Cortex of kidney (tissue), 1 donor: Measurements from ENCODE around the gene ABCG5.

ENCODE experiments used
- DNase-seq: peaks from one replicate; lab custom pipeline; 2025; lab: John Stamatoyannopoulos, UW

Gene ABCG5

GRCh38 chr2:43806719-43807031 is 32.0 kb downstream of the ABCG5 start:
- no peak for DNase-seq

DNA sequence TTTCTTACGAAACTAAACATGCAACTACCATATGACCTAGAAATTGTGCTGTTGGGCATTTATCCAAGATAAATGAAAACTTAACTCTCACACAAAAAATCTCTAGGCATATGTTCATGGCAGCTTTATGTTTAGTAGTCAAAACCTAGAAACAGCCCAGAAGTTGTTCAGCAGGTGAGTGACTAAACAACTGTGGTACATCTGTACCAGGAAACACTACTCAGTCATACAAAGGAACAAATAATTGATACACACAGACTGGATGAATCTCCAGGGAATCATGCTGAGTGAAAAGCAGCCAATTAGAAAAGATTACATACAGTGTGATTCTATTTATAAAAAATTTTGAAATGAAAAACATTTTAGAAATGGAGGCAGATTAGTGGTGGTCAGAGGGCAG is 35.5 kb downstream of the ABCG5 start:
- no peak for DNase-seq

DNA sequence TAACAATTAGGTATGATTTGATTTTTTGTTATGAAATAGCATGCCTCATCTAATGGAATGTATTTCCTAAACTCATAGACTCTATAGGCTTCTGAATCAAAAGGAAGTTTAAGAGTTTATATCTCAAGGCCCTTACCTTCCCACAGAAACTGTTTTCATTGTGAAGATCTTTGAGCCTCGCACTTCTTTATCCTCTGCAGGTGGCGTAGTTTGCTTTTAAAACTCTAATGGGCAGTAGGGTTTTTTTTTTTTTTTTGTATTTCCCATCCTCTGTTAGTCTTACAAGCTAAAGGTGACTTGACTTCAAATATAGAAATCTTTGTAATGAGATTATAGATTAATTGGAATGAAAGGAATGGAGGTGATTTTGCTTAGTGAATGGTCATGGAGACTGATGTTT is 36.5 kb downstream of the ABCG5 start:
- DNase-seq: no peak

GRCh38 chr2:43800894-43801293 is 37.7 kb downstream of the ABCG5 start:
- no peak for DNase-seq

DNA sequence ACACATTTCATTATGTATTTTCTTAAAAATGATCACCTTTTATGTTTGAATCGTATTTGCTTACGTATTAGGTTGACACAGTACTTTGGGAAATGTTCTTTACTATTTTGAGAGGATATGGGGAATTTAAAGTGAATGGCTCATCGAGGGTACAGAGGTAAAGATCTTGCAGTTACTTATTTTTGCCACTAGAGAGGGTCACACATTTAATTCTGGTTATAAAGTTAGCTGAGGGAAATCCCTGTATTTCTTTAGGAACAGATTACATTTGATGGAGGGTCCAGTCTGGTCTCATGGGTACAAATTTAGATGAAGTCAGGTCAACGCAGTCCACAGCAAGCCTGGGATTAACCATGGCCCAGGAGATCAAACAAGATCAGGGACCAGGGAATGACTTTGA is 40.3 kb downstream of the ABCG5 start:
- no peak for DNase-seq

DNA sequence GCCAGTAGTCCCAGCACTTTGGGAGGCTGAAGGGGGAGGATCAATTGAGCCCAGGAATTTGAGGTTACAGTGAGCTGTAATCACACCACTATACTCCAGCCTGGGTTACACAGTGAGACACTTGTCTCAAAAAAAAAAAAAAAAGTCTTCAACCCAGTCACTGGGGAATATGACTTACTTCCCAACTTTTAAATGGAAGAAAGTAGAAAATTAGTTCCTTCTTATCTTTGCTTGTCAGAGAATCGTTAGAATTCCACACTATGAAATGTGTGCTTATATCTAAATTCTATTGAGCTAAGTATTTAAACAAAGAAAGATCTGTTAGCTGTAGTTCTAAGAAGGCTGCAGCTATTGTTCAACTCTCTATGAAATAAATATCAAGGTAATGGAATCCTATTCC is 42.4 kb downstream of the ABCG5 start:
- no peak for DNase-seq

- no peak for DNase-seq
Measured at GRCh38 chr2:43794956-43795355, 43.7 kb downstream of the ABCG5 start.

GRCh38 chr2:43792653-43793052 is 46.0 kb downstream of the ABCG5 start:
- no peak for DNase-seq

DNA sequence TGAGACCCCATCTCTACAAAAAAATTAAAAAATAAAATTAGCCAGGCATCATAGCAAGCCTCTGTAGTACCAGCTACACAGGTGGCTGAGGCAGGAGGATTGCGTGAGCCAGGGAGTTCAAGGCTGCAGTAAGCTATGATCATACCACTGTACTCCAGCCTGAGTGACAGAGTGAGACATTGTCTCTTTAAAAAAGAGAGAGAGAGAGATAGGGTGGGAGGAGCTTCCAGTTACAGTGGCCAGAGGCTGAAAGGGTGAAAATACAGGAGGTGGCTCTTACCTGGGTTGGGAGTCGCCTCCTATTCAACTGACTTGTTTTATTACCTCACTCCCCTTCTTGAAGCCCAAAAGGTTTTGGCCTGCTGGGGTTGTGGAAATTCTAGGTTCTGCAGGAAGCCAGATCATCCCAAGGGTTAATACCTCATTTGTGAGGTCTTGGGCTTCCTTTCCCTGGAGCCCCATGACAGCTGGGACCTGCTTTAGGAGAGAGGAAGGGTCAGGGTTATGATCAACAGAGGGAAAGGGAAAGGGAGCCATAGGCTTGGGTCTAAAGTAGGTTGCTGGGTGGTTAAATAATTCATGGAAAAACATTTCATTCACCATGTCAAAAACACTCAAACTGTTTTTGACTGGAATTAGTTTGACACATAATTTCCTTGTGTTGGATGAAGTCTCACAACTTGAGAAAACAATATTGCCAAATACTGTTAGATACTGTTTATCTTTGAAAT is 47.4 kb downstream of the ABCG5 start:
- no peak for DNase-seq

GRCh38 chr2:43790147-43790546 is 48.5 kb downstream of the ABCG5 start:
- DNase-seq: no peak

DNA sequence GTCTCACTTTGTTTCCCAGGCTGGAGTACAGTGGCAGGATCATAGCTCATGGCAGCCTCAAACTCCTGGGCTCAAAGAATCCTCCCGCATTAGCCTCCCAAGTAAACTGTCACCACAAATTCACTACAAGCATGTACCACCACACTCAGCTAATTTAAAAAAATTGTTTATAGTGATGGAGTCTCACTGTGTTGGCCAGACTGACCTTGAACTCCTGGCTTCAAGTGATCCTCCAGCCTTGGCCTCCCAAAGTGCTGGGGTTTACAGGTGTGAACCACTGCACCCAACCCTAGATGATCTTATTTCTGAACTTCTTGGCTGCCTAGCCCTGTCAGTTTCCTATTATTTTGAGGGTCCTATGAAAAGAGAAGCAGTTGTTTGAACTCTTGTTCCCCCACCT is 50.0 kb downstream of the ABCG5 start:
- no peak for DNase-seq

DNA sequence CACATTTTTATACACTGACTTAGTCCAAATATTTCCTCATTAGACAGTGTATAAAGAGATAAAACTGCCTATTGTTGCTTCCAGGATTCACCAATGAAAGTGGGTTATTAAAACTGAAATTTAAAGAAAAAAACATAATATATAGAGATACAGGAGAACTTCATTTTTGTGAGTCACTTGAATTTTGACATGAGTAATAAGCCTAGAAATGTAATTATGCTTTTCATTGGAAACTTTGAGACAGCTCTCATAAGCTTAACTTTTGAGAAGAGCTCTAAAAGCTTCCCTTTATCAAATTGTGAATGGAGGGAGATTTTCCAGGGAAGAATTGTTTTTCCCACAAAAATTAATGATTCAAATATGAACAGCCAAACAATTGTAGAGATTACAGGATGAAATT is 50.7 kb downstream of the ABCG5 start:
- DNase-seq: no peak

DNA sequence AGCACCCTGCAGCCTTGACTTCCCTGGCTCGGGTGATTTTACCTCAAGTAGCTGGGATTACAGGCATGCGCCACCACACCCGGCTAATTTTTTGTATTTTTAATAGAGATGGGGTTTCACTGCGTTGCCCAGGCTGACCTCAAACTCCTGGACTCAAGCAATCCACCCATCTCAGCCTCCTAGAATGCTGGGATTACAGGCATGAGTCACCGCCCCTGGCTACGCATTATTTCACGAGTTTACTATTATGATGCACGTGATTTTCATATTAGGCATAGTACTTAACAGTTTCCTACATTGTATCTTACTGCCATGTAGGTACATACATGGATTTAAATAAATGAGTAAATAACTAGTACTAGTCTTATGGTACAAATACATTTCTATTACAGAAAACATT is 60.4 kb downstream of the ABCG5 start:
- DNase-seq: no peak

GRCh38 chr2:43777306-43777926 is 61.2 kb downstream of the ABCG5 start:
- DNase-seq: no peak

- DNase-seq: no peak
Measured at GRCh38 chr2:43776324-43776723, 62.3 kb downstream of the ABCG5 start.

DNA sequence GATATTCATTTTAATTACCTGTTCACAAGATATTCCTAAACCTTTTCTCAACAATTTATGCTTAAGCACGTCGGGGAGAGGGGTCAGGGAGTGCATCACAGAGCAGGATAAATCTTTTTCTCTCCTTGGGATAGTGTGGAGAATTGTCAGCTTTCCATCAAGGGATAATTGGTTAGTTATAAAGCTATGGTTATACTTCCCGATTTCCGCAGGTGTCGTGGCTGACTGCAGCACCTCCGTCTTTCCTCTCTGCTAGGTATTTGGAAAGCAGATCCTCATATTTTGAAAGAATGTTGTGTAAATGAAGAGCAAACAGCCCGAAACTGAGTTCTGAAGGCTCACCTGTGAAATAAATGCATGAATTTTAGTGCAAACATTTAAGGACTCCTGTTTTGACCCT is 64.0 kb downstream of the ABCG5 start:
- DNase-seq: no peak

- peak; percentile 36 for DNase-seq
Measured at GRCh38 chr2:43773876-43774613, 64.6 kb downstream of the ABCG5 start, which contains the start of gene DYNC2LI1. Gene DYNC2LI1 (plus strand): TSS chr2:43774039. CDS start chr2:43774139, 100 bp downstream.

- DNase-seq: no peak
Measured at GRCh38 chr2:43766006-43766405, 72.6 kb downstream of the ABCG5 start.

- DNase-seq: no peak
Measured at GRCh38 chr2:43764086-43764705, 74.4 kb downstream of the ABCG5 start.

- no peak for DNase-seq
Measured at GRCh38 chr2:43763091-43763490, 75.5 kb downstream of the ABCG5 start.
